ENCODE results near the gene IRAK2.

DNA sequence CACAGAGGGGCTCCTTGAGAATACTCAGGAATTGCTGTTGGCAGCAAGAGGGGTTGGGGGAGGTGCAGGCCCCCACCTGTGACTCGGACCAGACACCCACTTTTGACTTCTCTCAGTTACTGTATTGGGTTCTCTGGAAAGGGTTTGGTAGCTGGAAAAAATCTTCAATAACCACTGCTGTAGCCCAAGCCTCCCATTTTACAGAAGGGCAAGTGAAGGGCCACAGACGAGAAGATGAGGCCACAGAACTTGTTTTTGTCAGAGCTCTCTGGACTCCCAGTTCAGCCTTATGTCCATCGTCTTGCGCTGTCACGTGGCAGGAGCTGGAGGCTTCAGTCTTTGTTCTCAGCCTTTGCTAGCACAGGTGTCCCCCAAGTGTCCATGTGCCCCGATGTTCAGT lies 70.8 kb downstream of the IRAK2 start:
- TF ChIP-seq, protein P1, sequence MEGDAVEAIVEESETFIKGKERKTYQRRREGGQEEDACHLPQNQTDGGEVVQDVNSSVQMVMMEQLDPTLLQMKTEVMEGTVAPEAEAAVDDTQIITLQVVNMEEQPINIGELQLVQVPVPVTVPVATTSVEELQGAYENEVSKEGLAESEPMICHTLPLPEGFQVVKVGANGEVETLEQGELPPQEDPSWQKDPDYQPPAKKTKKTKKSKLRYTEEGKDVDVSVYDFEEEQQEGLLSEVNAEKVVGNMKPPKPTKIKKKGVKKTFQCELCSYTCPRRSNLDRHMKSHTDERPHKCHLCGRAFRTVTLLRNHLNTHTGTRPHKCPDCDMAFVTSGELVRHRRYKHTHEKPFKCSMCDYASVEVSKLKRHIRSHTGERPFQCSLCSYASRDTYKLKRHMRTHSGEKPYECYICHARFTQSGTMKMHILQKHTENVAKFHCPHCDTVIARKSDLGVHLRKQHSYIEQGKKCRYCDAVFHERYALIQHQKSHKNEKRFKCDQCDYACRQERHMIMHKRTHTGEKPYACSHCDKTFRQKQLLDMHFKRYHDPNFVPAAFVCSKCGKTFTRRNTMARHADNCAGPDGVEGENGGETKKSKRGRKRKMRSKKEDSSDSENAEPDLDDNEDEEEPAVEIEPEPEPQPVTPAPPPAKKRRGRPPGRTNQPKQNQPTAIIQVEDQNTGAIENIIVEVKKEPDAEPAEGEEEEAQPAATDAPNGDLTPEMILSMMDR (IDR thresholded peaks at IDR 0.05): no peak
- no peak for TF ChIP-seq POLR2A (IDR thresholded peaks at IDR 0.05)
- no peak for TF ChIP-seq POLR2AphosphoS5 (IDR thresholded peaks at IDR 0.05; ENCODE audit: insufficient read depth in 1 of 2, low read depth in 1 of 2)
